Medulla oblongata (tissue), 1 donor: ENCODE measurements around the gene ACSS1.

Experiments
- DNase-seq: peaks from one replicate; pipeline ENCODE4 v3.0.0-alpha.2; 2015; ENCODE audit errors: extremely low spot score

Gene ACSS1

GRCh38 chr20:25058847-25059810 lies 1.2 kb upstream of the ACSS1 start:
- peak; percentile 30 for DNase-seq

- peak; percentile 83 for DNase-seq
These were observed 497 bp downstream of the ACSS1 start for GRCh38 chr20:25057234-25058050.

GRCh38 chr20:25056690-25057233 lies 1.2 kb downstream of the ACSS1 start:
- no peak for DNase-seq

GRCh38 chr20:25055711-25056495 lies 2.0 kb downstream of the ACSS1 start:
- DNase-seq = no peak

GRCh38 chr20:25054995-25055629 lies 2.8 kb downstream of the ACSS1 start:
- no peak for DNase-seq

GRCh38 chr20:25054096-25054820 lies 3.7 kb downstream of the ACSS1 start:
- DNase-seq = no peak

GRCh38 chr20:25053255-25054031 lies 4.5 kb downstream of the ACSS1 start:
- DNase-seq = peak; percentile 62

- DNase-seq = no peak
These were observed 5.4 kb downstream of the ACSS1 start for GRCh38 chr20:25052255-25053194.

- DNase-seq = no peak
These were observed 6.4 kb downstream of the ACSS1 start for GRCh38 chr20:25051386-25052155.

- DNase-seq = no peak
These were observed 7.2 kb downstream of the ACSS1 start for GRCh38 chr20:25050501-25051350.

- DNase-seq = no peak
These were observed 7.9 kb downstream of the ACSS1 start for GRCh38 chr20:25050082-25050481.

GRCh38 chr20:25049261-25050060 lies 8.5 kb downstream of the ACSS1 start:
- no peak for DNase-seq

- no peak for DNase-seq
These were observed 9.4 kb downstream of the ACSS1 start for GRCh38 chr20:25048519-25048952.

GRCh38 chr20:25047766-25048165 lies 10.2 kb downstream of the ACSS1 start:
- DNase-seq = no peak

GRCh38 chr20:25046736-25047666 lies 10.9 kb downstream of the ACSS1 start:
- DNase-seq = no peak
